Hematopoietic multipotent progenitor cell treated with erythropoietin and hydrocortisone succinate and interleukin-3 and kit ligand, for 6 days (in vitro differentiated cells): Measurements from ENCODE around the gene KEL.

Experiments used
- DNase-seq: peaks from one replicate; pipeline ENCODE4 v3.0.0-alpha.2; 2015

Gene KEL

GRCh38 chr7:142927085-142927745 is 34.9 kb downstream of the KEL start:
- DNase-seq = peak; percentile 51

- DNase-seq = peak; percentile 27
Measured at GRCh38 chr7:142925413-142925812, 36.8 kb downstream of the KEL start.

GRCh38 chr7:142923391-142923790 is 38.8 kb downstream of the KEL start:
- DNase-seq = no peak

DNA sequence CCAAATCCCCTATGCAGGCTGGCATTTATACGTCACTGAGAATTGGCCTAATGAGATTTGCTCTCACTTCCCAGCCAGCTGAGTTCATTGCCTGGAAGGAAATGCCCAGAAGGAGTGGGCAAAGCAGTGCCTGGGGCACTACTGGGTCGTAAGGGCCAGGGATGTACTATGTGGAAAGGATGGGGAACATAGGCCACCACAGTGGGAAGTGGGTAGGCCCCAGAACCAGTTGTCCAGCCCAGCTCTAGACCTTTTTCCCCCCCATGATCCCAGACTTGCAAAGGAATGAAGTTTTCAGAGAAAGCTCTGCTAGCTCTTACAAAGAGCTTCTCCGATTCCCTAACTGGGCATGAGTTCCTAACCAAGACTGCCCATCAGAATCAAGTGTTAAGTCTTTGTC is 42.5 kb downstream of the KEL start:
- no peak for DNase-seq

DNA sequence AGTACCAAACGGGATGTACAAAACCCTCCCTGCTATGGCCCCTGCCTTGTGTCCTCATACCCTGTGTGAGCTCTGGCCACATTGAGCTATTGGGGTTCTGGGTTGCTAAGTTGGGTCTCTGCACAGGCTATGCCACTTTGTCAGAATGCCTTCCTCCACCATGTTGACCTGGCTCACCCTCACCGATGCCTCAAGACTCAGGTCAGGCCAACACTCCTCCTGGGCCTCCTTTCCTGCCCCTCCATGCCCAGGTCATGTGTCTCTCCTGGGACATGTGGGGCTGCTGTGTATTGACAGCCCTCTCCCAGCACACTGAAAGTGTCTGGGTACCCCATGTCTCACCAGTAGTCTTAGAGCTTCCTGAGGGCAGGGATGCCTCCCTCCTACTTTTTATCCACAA is 43.3 kb downstream of the KEL start:
- no peak for DNase-seq

GRCh38 chr7:142917447-142917846 is 44.7 kb downstream of the KEL start:
- no peak for DNase-seq

GRCh38 chr7:142916508-142916907 is 45.7 kb downstream of the KEL start:
- no peak for DNase-seq

DNA sequence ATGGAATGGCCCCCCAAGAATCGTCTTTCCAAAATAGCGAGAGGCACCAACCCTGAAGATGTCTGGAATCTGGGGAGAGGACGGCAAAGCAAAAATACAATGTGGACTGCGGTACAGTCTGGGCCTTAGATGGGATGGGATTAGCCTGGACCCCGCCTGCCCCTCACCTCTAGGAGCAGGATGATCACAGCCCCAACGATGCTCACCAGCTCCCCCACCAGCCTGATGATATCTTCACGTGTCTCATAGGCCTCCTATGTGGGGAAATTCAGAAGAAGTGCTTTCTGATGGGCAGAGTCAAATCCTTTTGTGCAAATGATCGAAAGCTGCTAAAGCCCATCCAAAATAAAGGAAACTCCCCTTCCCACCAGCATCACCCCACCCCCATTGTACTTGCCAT is 46.8 kb downstream of the KEL start:
- no peak for DNase-seq

DNA sequence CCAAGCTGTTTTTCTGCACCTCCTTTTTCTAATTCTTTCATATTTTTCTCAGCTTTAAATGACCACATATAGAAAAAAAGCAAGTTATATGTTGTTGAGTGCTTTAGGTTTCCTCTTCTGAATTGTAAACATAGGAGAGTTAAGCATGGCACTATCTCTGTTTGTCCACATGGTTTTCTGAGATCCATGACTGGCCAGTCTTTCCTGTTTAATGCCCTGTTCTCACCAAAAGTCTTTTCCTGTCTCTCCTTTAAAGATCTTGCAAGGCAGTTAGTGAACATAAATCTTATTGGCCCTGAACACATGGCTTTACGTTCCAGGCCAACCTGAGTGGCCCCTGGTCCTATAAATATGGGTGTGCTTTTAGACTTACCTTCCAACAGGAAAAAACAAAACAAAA is 48.0 kb downstream of the KEL start:
- no peak for DNase-seq

DNA sequence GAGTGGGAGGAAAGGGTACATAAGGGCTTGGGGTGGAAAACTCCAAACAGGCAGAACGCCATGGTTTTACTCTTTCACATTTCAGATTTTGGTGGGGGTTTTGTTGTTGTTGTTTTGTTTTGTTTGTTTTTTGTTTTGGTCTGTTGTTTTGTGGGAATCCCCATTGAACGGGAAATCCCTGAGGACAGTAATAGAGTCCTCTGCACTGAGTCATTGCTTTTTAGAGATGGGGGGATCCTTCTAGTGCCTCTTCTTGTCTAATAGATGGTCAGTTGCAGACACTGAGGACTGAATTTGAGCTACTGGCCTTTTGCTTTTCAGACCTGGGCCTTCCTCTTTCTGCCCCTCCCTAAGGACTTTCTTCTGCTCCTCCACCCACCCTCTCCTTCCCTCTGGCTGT is 48.6 kb downstream of the KEL start:
- no peak for DNase-seq

DNA sequence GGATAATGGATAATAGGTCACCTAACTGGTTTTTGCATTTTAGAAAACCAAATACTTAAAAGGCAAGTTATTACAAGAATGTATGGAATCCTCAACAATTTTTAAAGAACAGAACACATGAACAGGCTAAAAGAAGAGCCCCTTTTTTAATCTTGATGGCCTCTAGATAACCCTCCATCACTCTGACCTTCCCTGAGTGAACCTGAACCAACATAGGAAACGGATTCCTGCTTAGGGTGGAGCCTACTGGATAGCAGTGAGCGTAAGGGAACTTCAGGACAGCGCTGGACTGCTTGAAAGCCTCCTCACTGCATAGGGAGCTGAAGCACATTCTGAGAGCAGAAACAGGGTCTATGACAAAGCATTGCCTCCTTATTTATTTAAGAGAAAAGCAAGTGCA is 49.1 kb downstream of the KEL start:
- DNase-seq = no peak

GRCh38 chr7:142910481-142910880 is 51.7 kb downstream of the KEL start:
- no peak for DNase-seq

- no peak for DNase-seq
Measured at GRCh38 chr7:142910031-142910433, 52.1 kb downstream of the KEL start.

DNA sequence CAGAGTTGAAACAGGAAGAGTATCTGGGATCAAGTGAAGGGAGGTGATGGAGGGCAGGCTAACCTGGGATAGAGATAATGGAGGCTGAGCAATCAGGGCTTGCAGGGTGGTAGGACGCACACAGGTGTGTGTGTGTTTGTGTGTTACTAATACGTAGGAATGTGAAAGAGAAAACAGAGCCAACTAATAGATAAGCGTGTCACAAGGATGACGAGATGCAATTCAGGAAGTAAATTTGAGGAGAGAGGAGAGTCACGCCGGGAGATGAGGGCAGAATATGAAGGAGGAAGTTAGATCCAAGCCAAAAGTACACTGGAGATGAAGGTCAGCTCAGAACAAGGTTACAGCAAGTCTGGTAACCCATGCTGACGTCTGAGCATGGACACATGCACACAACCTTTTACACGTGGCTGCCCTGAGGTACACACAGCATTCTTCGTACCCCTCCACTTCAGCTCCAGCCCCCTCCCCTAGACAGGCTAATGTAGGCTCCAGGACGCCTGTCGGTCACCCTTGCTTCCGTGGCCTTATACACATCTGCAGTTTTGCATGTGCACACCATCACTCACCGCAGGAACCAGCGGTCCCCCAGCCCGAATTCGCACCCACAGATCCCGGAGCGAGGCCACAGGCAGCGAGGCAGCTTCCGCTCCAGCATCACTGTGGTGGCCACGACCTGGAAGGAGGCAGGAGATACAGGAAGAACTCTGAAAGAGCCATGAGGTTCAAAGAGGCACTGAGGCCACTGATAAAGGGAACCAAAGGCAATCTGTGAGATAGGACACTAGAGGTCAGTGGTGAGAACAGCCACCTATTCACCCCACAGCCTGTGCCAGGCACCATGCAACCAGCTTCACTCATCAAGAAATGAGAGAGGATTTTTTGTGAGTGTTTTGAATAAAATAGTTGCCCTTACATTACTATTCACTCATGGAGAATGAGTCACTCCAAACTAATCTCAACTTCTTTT is 53.0 kb downstream of the KEL start:
- peak; percentile 76 for DNase-seq

DNA sequence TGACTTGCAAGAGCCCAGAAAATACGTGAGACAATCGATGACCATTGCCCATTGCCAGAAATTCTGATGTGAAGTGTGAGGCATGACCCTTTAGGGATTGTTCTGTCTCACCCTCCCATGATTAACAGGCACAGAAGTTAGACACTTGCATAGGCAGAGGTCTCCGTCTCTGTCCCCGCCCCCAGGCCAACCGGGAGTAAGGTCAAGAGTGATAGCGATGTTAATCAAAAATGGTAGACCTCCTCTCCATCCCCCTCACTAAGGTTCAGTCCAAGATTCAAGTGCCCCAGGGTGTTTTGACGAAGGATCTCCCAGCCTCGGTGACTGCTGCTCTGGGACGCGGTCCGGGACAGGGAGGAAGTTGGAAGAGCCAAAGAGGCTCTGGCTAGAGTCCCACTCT is 53.9 kb downstream of the KEL start:
- no peak for DNase-seq

DNA sequence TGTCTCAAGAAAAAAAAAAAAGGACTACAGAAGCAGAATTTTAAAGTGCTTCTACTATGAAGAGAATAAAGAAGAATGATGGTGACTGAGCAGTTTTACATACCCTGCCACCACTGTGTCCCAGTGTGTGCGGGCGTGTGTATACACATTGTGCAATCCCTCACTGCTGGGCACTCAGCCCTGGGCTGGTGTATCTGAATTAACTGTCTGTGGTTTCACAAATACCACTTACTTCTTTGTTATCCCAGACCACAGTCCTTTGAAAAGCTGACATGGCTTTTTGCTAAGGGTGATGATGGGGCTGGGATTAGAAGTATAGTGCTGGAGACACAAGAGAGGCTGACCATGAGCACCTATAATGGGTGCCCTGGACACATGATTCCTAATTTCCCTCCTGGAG is 55.5 kb downstream of the KEL start:
- no peak for DNase-seq

DNA sequence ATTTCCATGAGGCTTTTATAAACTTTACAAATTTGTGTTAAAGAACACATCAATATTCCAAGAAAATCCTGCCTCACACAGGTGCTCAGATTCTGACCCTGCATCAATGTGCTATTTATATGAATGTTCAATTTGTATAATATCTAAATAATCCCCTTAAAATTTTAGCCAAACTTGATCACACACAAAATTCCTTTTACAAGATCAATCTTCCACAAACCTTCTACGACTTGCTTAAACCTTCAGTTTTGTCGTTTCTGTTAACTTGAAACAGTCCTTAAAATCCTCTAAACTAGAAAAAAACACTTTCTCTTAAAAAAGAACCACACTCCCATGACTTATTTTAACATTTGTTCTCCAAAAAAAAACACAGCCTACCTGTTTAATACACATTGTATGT is 56.4 kb downstream of the KEL start:
- no peak for DNase-seq

DNA sequence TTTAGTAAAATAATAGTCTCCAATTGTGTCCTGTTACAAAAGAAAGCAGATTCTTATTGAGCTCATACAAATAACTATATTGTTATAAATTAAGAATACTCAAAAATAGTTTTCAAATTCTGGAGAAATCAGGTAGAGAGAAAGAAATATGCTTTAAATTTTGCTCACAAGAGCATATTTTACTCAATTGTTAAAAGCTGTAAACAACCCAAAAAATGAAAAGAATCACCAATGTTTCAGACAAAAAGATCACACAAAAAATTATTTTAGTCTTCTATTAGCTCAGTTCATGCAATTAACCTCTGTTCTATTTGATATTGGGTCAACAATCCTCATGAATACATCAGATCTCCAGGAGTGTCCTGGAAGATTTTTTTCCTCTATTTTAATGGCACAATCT is 58.0 kb downstream of the KEL start:
- DNase-seq = no peak

- no peak for DNase-seq
Measured at GRCh38 chr7:142901426-142902259, 60.5 kb downstream of the KEL start.

- DNase-seq = no peak
Measured at GRCh38 chr7:142899661-142900060, 62.5 kb downstream of the KEL start.

DNA sequence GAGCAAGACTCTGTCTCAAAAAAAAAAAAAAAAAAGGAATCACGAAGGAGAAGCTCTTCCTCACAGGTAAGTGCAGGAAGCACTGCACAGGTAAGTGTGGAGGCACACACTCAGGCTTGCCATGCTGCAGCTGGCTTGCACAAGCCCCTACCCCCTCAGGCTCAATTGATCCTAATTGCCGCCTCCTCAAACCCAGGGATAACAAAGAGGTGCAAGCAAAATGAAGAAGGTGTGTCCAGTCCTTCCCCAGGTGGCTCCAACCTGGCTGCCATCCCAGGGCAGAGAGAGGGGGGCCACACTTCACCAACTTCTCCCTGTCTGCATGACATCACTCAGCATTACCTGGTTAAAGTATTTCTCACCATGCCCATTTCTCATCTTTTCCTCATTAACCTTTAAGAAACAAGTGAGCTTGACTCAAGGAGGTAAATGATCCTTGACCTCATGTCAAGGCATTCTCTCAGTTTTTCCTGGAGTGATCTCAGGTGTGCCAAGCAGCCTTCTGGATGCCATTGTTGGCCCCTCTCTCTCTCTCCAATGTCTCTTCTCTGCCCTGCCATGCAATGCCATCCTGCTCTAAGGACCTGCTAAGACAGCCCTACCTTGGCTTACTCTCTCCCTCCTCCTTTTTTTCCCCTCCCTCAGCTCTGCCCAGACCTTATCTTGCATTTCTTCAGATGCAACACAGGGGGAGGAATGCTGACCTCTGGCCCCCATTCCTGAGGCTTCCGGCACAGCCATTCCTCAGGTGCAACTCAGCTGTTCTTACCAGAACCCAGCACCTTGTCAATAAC is 63.6 kb downstream of the KEL start:
- DNase-seq = no peak

- no peak for DNase-seq
Measured at GRCh38 chr7:142897691-142898090, 64.5 kb downstream of the KEL start.
